ENCODE results near the gene SERBP1.
"Not testable (repeated sequence)": the region's sequence is repeated elsewhere in the genome, so short reads cannot be mapped to it uniquely, and the experiment has no call there.

GRCh38 chr1:67400029-67400786, 30.0 kb downstream of the SERBP1 start:
- TF ChIP-seq CTCF (IDR thresholded peaks at IDR 0.05; ENCODE audit: low read depth, low read length, poor library complexity, severe bottlenecking); EZH2phosphoT487 (IDR thresholded peaks at IDR 0.05; ENCODE audit: borderline replicate concordance, low read length): not testable (repeated sequence)
